Nephron progenitor cell (in vitro differentiated cells): Measurements from ENCODE around the gene STUB1.

Source experiments
- DNase-seq: peaks from one replicate; pipeline ENCODE4 v3.0.0; 2021
- H3K27ac Mint-ChIP-seq: 2 replicates; pipeline ENCODE4 v1.8.0; 2021; ENCODE audit warnings: mild to moderate bottlenecking, moderate library complexity, mixed read lengths
- H3K27me3 Mint-ChIP-seq: 2 replicates; pipeline ENCODE4 v1.8.0; 2021; ENCODE audit warnings: mild to moderate bottlenecking, low read depth, mixed read lengths; ENCODE audit not compliant: poor library complexity
- H3K36me3 Mint-ChIP-seq: 2 replicates; pipeline ENCODE4 v1.8.0; 2021; ENCODE audit warnings: low read depth, mixed read lengths
- H3K4me1 Mint-ChIP-seq: 2 replicates; pipeline ENCODE4 v1.8.0; 2021; ENCODE audit warnings: mixed read lengths
- H3K4me3 Mint-ChIP-seq: 2 replicates; pipeline ENCODE4 v1.8.0; 2021; ENCODE audit warnings: mild to moderate bottlenecking, moderate library complexity, mixed read lengths
- H3K9me3 Mint-ChIP-seq: 2 replicates; pipeline ENCODE4 v1.8.0; 2021; ENCODE audit warnings: mild to moderate bottlenecking, moderate library complexity, mixed read lengths
- TF ChIP-seq, protein P1 (sequence below): fragments of 200-600 bp; sonication (generic); IDR thresholded peaks from 2 replicates; pipeline ENCODE4 v1.5.0; 2021; ENCODE audit warnings: antibody characterized with exemption

STUB1 gene

GRCh38 chr16:667113-667779 lies 13.0 kb upstream of the STUB1 start:
- H3K27ac Mint-ChIP-seq, result peak overlapping the region; percentile 97
- peak overlapping the region; percentile 72 for H3K4me3 Mint-ChIP-seq
- no peaks in the 10 kb centered on the region for H3K9me3 Mint-ChIP-seq

GRCh38 chr16:667780-668518 lies 12.3 kb upstream of the STUB1 start, which contains the start of gene RHOT2:
Gene RHOT2, plus strand, starts transcription at chr16:668132. Its CDS starts 68 bp downstream, at chr16:668200.
- H3K4me1 Mint-ChIP-seq, result peaks cover 5% of the 10 kb centered on the region
- peak within 1 kb of the TSS; percentile 78 for H3K4me3 Mint-ChIP-seq
- no peaks in the 10 kb centered on the region for H3K9me3 Mint-ChIP-seq
- DNase-seq, result peak; percentile 96
- H3K27me3 Mint-ChIP-seq, result no peaks in the 10 kb centered on the region
- no peaks in the 10 kb centered on the region for H3K36me3 Mint-ChIP-seq
- TF ChIP-seq, protein P1, sequence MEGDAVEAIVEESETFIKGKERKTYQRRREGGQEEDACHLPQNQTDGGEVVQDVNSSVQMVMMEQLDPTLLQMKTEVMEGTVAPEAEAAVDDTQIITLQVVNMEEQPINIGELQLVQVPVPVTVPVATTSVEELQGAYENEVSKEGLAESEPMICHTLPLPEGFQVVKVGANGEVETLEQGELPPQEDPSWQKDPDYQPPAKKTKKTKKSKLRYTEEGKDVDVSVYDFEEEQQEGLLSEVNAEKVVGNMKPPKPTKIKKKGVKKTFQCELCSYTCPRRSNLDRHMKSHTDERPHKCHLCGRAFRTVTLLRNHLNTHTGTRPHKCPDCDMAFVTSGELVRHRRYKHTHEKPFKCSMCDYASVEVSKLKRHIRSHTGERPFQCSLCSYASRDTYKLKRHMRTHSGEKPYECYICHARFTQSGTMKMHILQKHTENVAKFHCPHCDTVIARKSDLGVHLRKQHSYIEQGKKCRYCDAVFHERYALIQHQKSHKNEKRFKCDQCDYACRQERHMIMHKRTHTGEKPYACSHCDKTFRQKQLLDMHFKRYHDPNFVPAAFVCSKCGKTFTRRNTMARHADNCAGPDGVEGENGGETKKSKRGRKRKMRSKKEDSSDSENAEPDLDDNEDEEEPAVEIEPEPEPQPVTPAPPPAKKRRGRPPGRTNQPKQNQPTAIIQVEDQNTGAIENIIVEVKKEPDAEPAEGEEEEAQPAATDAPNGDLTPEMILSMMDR, result peak; percentile 69
- H3K27ac Mint-ChIP-seq, result peak within 1 kb of the TSS; percentile 97

More at GRCh38 chr16:667113-667779, 13.0 kb upstream of the STUB1 start:
- H3K27me3 Mint-ChIP-seq, result no peaks in the 10 kb centered on the region
- TF ChIP-seq, protein P1, result no peak
- H3K4me1 Mint-ChIP-seq, result peaks cover 5% of the 10 kb centered on the region
- no peaks in the 10 kb centered on the region for H3K36me3 Mint-ChIP-seq
- DNase-seq, result no peak

DNA sequence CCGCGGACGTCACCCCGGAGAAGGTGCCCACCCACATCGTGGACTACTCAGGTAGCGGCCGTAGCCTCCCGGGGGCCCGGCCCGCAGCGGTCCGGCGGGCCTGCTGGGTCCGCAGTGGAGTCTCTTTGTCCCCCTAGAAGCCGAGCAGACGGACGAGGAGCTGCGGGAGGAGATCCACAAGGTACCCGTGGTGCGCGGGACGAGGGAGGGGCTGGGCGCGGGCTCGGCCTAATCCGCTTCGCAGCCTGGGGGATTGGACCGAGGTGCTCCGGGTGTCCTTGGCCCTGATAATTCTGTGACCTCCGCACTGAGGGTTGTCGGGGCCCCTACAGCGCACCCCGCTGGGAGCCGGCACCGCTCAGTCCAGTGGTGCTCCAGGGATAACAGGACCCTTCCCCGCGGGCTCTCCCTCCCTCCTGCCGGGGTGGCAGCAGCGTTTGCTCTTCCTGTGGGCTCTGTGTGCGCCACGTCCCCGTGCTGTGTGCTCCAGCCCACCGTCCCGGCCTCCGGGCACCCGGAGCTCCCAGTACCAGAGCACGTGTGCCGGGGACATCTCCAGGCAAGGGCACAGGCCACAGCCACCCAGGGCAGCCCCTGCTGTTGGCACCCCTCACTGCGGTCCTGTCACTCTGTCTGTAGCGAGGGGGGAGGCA lies 11.6 kb upstream of the STUB1 start:
- peak; percentile 17 for DNase-seq
- H3K4me3 Mint-ChIP-seq, result peak overlapping the region; percentile 78

DNA sequence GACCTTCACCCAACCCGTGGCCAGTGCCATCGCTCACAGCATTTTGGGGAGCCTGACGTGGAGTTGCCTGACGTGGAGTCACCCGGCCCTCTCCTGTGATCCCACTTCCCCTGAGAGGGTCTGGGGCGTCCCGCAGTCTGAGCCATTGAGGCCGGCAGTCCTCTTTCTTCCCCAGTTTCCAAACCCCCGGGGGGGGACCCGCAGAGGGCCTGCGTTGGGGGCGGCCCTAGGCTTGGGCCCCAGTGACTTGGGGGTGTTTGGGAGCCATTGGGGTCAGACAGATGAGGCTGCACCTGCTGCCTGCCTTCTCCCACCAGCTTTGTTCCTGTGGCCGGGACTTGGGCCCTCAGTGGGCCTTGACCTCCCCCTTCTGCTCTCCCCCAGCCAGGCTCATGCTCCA lies 10.5 kb upstream of the STUB1 start:
- peaks cover 6% of the 10 kb centered on the region for H3K4me1 Mint-ChIP-seq
- DNase-seq, result no peak
- TF ChIP-seq, protein P1, result no peak
- no peaks in the 10 kb centered on the region for H3K9me3 Mint-ChIP-seq
- H3K27ac Mint-ChIP-seq, result no peak overlapping the region
- peaks cover under 1% of the 10 kb centered on the region for H3K27me3 Mint-ChIP-seq
- no peaks in the 10 kb centered on the region for H3K36me3 Mint-ChIP-seq
- peak overlapping the region; percentile 78 for H3K4me3 Mint-ChIP-seq

More for the DNA sequence above, 11.6 kb upstream of the STUB1 start:
- Mint-ChIP-seq H3K36me3 (no peaks in the 10 kb centered on the region), H3K4me1 (peaks cover 5% of the 10 kb centered on the region), H3K27ac (no peak overlapping the region), H3K27me3 (no peaks in the 10 kb centered on the region), H3K9me3 (no peaks in the 10 kb centered on the region)
- TF ChIP-seq, protein P1, result no peak

- H3K27ac Mint-ChIP-seq, result no peak overlapping the region
- peaks cover 8% of the 10 kb centered on the region for H3K27me3 Mint-ChIP-seq
- no peaks in the 10 kb centered on the region for H3K36me3 Mint-ChIP-seq
- no peaks in the 10 kb centered on the region for H3K9me3 Mint-ChIP-seq
- no peak for DNase-seq
- TF ChIP-seq, protein P1, result no peak
- H3K4me1 Mint-ChIP-seq, result peaks cover 12% of the 10 kb centered on the region
- H3K4me3 Mint-ChIP-seq, result peak overlapping the region; percentile 78
Observed at GRCh38 chr16:670485-671352, 9.5 kb upstream of the STUB1 start.
